ENCODE data around the gene TCP1.
"Not testable (repeated sequence)": the region's sequence is repeated elsewhere in the genome, so short reads cannot be mapped to it uniquely, and the experiment has no call there.

The TCP1 gene

DNA sequence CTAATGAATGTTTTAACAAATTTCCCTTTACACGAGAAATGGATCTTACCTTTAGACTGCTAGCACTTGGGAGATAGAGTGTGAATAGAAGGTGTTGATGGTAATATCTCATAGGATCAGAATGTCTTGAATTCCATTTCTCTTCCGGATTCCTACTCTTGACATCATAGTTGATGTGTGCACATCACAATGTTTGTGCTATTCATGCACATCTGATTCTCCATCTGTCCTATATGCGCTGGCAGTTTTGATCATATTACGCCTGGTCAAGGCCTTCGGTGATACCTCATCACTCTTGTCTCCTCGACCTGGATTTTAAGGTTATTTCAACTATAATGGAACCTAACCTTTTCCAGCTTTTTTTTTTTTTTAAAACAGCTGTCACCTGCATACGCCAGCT lies 44.3 kb downstream of the TCP1 start:
- DNase-seq (ENCODE audit: low read depth in 3 of 3, low spot score in 1 of 3) = no peak

DNA sequence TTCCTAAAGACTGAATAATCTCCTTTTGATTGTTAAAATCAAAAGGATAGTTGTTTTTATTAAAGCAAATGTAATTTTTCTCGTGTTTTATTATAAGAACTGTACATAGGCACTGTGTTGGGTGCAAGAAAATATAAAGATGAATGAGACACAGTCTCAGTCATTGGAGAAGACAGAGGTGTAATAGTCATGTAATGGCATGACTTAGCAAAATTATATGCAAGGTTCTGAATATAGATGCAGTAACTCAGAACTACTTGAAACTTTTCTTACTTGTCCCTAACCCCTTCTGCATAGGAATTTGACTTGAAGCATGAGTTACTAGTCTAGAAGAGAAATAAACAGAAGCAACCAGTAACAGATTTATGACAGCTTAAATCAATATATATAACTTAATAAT lies 47.2 kb downstream of the TCP1 start:
- no peak for DNase-seq (ENCODE audit: low read depth in 3 of 3, low spot score in 1 of 3)

DNA sequence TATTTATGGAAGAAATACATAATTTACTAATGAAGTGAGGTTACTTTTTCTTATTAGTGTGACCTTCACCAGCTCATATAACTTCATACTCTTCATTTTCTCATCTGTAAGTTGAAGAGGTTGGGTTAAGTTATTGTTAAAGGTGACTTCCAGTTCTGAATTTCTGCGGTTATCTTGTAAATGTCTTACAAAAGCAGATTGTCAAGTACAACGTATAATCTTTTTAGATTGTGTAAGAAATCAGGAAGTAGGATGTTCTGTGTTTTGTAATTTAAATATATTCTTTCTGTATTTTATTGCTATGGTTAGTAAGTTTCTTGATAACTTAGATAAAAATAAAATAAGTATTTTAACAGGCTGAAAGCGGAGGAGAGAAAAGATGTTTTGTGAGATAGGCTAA lies 50.1 kb downstream of the TCP1 start:
- no peak for DNase-seq (ENCODE audit: low read depth in 3 of 3, low spot score in 1 of 3)

DNA sequence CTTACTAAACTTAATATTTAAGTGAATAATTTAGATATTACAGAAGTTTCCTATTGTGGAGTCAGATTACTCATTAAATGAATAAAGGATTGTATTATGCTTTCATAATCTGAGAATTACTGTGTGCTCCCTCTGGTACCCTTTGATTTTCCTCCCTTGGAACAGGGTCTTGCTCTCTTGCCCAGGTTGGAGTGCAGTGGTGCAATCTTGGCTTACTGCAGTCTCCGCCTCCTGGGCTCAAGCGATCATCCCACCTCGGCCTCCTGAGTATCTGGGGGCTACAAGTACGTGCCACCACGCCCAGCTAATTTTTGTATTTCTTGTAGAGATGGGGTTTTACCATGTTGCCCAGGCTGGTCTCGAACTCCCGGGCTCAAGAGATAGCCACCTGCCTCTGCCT lies 52.5 kb downstream of the TCP1 start:
- DNase-seq (ENCODE audit: low read depth in 3 of 3, low spot score in 1 of 3) = no peak

DNA sequence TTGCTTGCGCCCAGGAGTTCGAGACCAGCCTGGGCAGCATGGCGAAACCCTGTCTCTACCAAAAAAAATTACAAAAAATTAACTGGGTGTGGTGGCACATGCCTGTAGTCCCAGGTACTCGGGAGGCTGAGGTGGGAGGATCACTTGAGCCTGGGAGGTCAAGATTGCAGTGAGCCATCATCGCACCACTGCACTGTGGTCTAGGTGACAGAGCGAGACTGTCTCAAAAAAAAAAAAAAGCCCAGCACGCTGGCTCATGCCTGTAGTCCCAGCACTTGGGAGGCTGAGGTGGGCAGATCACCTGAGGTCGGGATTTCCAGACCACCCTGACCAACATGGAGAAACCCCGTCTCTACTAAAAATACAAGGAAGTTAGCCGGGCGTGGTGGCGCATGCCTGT lies 56.0 kb downstream of the TCP1 start:
- DNase-seq (ENCODE audit: low read depth in 3 of 3, low spot score in 1 of 3) = not testable (repeated sequence)

DNA sequence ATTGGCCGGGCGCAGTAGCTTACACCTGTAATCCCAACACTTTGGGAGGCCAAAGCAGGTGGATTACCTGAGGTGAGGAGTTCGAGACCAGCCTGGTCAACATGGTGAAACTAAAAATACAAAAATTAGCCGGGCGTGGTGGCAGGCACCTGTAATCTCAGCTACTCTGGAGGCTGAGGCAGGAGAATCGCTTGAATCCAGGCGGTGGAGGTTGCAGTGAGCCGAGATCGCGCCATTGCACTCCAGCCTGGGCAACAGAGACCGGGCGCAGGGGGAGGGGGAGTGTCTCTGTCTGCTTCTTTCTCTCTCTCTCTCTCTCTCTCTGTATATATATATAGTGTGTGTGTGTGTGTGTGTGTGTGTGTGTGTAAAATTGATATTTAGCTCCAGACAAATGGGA lies 56.9 kb downstream of the TCP1 start:
- not testable (repeated sequence) for DNase-seq (ENCODE audit: low read depth in 3 of 3, low spot score in 1 of 3)

DNA sequence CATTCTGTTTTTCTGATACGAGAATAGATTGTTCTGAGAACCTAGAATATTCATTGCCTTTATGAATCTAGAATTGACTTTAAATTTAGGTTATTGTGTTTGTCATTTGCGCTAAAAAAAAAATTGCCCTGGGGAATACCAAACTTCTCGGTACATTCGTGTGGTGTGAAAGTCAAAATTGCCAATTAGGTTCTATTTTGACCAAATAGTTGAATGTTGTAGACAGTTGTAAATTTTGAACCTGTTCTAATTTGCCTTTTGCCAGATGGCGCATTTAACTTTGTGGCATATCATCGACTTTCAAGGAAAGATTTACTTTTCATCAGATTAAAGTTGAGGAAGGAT lies 59.1 kb downstream of the TCP1 start:
- DNase-seq (ENCODE audit: low read depth in 3 of 3, low spot score in 1 of 3) = no peak

DNA sequence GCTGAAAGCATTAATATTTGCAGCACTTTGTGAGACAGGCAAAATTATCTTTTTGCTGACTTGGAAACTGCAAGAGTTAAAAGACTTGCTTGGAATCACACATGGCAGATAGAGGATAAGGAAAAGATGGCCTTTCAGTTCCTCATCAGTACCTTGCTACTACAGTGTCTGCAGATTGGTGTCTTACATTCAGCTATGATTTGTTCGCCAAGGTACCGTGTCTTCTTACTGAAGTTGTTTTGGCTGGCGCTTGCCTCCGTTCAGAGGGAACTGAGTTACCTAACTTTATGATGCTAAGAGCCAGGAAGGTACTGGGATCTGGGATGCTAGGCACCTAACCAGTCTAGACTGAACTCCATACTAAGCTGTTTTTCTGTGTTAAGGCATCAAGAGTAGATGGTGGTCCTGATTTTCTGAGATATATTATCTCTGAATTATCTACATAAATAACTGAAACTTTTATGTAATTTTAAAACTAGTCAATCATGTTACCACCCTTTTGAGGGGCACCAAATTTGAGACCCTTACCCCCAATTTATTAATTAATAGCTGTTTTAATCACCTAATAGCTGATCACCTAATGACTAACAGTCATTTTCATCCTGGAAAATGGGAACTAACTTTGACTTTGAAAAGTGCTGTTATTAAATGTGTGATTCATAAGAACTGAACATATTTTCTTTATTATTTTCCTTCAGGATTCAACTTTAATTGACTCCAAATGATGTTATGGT lies 59.6 kb downstream of the TCP1 start:
- no peak for DNase-seq (ENCODE audit: low read depth in 3 of 3, low spot score in 1 of 3)

DNA sequence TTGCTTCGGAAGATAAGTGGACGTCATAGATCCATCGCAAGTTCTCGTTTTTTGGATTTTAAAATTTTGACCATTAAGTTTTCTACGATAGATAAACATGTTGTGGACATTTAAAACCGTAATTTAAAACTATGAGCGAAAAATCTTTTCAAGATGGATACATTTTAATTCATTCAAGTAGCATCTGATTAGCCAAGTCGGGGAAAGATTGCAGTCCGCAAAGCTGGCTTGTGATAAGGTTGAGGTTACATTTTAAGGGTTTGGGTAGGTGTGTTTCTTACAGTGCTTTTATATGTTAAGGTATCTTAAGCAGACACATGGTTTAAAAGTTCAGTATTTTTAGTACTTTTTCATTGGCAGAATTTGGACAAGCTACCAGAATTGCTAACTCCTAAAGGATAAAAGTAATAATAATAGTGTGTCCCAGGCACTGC lies 60.9 kb downstream of the TCP1 start:
- no peak for DNase-seq (ENCODE audit: low read depth in 3 of 3, low spot score in 1 of 3)

Data from stimulated activated CD4-positive, alpha-beta T cell treated with anti-CD3 and anti-CD28 coated beads, TNF-alpha, amount 100 ng/mL, for 1 hour (primary cell).